ENCODE data around the gene LAMA3.

Gene LAMA3

GRCh38 chr18:23964282-23965238, 275.3 kb downstream of the LAMA3 start:
- peak; percentile 44 for DNase-seq (ENCODE audit: low read depth)
- TF ChIP-seq CTCF (IDR thresholded peaks at IDR 0.05; ENCODE audit: low read depth, low read length, missing control alignments): peak; percentile 45
- H3K4me3 ChIP-seq (ENCODE audit: low read depth, low read length): no peak overlapping the region

- no peak overlapping the region for H3K4me3 ChIP-seq (ENCODE audit: low read depth, low read length)
- DNase-seq (ENCODE audit: low read depth): no peak
- no peak for TF ChIP-seq CTCF (IDR thresholded peaks at IDR 0.05; ENCODE audit: low read depth, low read length, missing control alignments)
Observed at GRCh38 chr18:23966909-23967308, 277.7 kb downstream of the LAMA3 start.

GRCh38 chr18:23967321-23968089, 278.3 kb downstream of the LAMA3 start:
- no peak overlapping the region for H3K4me3 ChIP-seq (ENCODE audit: low read depth, low read length)
- no peak for TF ChIP-seq CTCF (IDR thresholded peaks at IDR 0.05; ENCODE audit: low read depth, low read length, missing control alignments)
- DNase-seq (ENCODE audit: low read depth): no peak

GRCh38 chr18:23968638-23969604, 279.7 kb downstream of the LAMA3 start:
- no peak for DNase-seq (ENCODE audit: low read depth)
- TF ChIP-seq CTCF (IDR thresholded peaks at IDR 0.05; ENCODE audit: low read depth, low read length, missing control alignments): no peak
- no peak overlapping the region for H3K4me3 ChIP-seq (ENCODE audit: low read depth, low read length)

GRCh38 chr18:23969664-23970063, 280.4 kb downstream of the LAMA3 start:
- TF ChIP-seq CTCF (IDR thresholded peaks at IDR 0.05; ENCODE audit: low read depth, low read length, missing control alignments): no peak
- DNase-seq (ENCODE audit: low read depth): no peak
- no peak overlapping the region for H3K4me3 ChIP-seq (ENCODE audit: low read depth, low read length)
